ENCODE measurements around the gene S100P. TPM values are rescaled to one million over a fixed set of nuclear protein-coding genes. Genes with fewer than 3 reads are reported as not detected.
"Not testable (repeated sequence)": the region's sequence is repeated elsewhere in the genome, so short reads cannot be mapped to it uniquely, and the experiment has no call there.

Gene S100P
- total RNA-seq, 2 experiments from 2014 or later: not detected

DNA sequence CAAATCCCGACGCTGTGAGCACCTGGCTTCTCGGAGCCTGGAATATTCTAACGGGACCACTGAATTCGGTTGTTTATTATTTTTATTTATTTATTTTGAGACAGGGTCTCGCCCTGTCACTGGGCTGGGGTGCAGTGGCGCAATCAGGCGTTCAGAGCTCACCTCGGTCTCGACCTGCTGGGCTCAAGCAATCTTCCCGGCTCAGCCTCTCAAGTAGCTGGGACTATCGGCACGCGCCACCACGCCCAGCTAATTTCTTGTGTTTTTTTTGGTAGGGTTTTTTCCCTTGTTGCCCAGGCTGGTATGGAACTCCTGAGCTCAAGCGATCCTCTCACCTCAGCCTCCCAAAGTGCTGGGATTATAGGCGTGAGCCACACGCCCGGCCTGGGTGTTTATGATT is 21.5 kb upstream of the S100P start:
- ChIA-PET POLR2A (interaction anchor here (0.6 to 2.1 kb wide), 4 partner anchors 10 to 38 kb away, joined by 4 to 8 read pairs (median 6); partner anchors contain the start of gene MRFAP1L1), CTCF (ENCODE audit: unreplicated experiment) (no interaction called here)
- no peak for TF ChIP-seq EZH2phosphoT487 (IDR thresholded peaks at IDR 0.05; ENCODE audit: borderline replicate concordance, low read depth, low read length)
- TF ChIP-seq, protein P1, sequence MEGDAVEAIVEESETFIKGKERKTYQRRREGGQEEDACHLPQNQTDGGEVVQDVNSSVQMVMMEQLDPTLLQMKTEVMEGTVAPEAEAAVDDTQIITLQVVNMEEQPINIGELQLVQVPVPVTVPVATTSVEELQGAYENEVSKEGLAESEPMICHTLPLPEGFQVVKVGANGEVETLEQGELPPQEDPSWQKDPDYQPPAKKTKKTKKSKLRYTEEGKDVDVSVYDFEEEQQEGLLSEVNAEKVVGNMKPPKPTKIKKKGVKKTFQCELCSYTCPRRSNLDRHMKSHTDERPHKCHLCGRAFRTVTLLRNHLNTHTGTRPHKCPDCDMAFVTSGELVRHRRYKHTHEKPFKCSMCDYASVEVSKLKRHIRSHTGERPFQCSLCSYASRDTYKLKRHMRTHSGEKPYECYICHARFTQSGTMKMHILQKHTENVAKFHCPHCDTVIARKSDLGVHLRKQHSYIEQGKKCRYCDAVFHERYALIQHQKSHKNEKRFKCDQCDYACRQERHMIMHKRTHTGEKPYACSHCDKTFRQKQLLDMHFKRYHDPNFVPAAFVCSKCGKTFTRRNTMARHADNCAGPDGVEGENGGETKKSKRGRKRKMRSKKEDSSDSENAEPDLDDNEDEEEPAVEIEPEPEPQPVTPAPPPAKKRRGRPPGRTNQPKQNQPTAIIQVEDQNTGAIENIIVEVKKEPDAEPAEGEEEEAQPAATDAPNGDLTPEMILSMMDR (conservative IDR thresholded peaks at IDR 0.05; ENCODE audit: low read length): no peak
- H3K4me1 ChIP-seq (ENCODE audit: insufficient read depth, low read length, poor library complexity, severe bottlenecking): peaks cover 21% of the 10 kb centered on the region
- H2AFZ ChIP-seq (ENCODE audit: low read length): no peak overlapping the region
- H3K36me3 ChIP-seq (ENCODE audit: insufficient read depth, low read length): peaks cover 21% of the 10 kb centered on the region
- intact Hi-C loops (cut with micrococcal nuclease; ENCODE audit: unreplicated experiment): no loop called here
- no peaks in the 10 kb centered on the region for H3K9me3 ChIP-seq (ENCODE audit: low read length)
- no TSS peak for BruUV-seq (replicated peaks)
- no peak overlapping the region for H3K27ac ChIP-seq (ENCODE audit: low read depth, low read length, poor library complexity, severe bottlenecking)
- peaks cover 13% of the 10 kb centered on the region for H4K20me1 ChIP-seq (ENCODE audit: insufficient read depth, low read length)
- no peak for DNase-seq (ENCODE audit: low spot score)
- no peaks in the 10 kb centered on the region for H3K9me2 ChIP-seq (ENCODE audit: insufficient read depth, low read length)
- H3K4me3 ChIP-seq (ENCODE audit: low read depth, low read length, poor library complexity, severe bottlenecking): no peak overlapping the region
- H3K4me2 ChIP-seq (ENCODE audit: low read length): no peak overlapping the region
- peaks cover 25% of the 10 kb centered on the region for H3K79me2 ChIP-seq (ENCODE audit: insufficient read depth, low read depth, low read length)

DNA sequence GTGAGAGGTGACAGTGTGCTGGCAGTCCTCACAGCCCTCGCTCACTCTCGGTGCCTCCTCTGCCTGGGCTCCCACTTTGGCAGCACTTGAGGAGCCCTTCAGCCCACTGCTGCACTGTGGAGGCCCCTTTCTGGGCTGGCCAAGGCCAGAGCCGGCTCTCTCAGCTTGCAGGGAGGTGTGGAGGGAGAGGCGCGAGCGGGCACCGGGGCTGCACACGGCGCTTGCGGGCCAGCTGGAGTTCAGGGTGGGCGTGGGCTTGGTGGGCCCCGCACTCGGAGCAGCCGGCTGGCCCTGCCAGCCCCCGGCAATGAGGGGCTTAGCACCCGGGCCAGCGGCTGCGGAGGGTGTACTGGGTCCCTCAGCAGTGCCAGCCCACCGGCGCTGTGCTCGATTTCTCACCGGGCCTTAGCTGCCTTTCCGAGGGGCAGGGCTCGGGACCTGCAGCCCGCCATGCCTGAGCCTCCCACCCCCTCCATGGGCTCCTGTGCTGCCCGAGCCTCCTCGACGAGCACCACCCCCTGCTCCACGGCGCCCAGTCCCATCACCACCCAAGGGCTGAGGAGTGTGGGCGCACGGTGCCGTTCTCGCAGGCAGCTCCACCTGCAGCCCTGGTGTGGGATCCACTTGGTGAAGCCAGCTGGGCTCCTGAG is 21.0 kb upstream of the S100P start:
- H4K20me1 ChIP-seq (ENCODE audit: insufficient read depth, low read length): peaks cover 13% of the 10 kb centered on the region
- BruUV-seq (replicated peaks); H3K9me2 ChIP-seq (ENCODE audit: insufficient read depth, low read length); H2AFZ ChIP-seq (ENCODE audit: low read length); H3K4me3 ChIP-seq (ENCODE audit: low read depth, low read length, poor library complexity, severe bottlenecking); DNase-seq (ENCODE audit: low spot score); H3K4me2 ChIP-seq (ENCODE audit: low read length); H3K9me3 ChIP-seq (ENCODE audit: low read length); intact Hi-C loops (cut with micrococcal nuclease; ENCODE audit: unreplicated experiment): not testable (repeated sequence)
- peaks cover 27% of the 10 kb centered on the region for H3K36me3 ChIP-seq (ENCODE audit: insufficient read depth, low read length)
- peak overlapping the region; percentile 85 for H3K27ac ChIP-seq (ENCODE audit: low read depth, low read length, poor library complexity, severe bottlenecking)
- peaks cover 24% of the 10 kb centered on the region for H3K4me1 ChIP-seq (ENCODE audit: insufficient read depth, low read length, poor library complexity, severe bottlenecking)
- POLR2A ChIA-PET: interaction anchor here (0.6 to 2.1 kb wide), 12 partner anchors 9 to 84 kb away, joined by 3 to 12 read pairs (median 6); partner anchors contain the start of genes MRFAP1 and MRFAP1L1
- CTCF ChIA-PET (ENCODE audit: unreplicated experiment): interaction anchor here (0.5 to 1.2 kb wide), 3 partner anchors 34 to 1486 kb away, joined by 3 to 5 read pairs (median 3); no protein-coding TSS in a partner anchor
- peaks cover 25% of the 10 kb centered on the region for H3K79me2 ChIP-seq (ENCODE audit: insufficient read depth, low read depth, low read length)

DNA sequence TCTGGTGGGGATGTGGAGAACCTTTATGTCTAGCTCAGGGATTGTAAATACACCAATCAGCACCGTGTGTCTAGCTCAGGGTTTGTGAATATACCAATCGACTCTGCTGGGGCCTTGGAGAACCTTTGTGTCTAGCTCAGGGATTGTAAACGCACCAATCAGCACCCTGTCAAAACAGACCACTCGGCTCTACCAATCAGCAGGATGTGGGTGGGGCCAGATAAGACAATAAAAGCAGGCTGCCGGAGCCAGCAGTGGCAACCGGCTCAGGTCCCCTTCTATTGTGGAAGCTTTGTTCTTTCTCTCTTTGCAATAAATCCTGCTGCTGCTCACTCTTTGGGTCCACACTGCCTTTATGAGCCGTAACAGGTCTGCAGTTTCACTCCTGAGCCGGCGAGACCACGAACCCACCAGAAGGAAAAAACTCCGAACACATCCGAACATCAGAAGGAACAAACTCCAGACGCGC is 20.5 kb upstream of the S100P start:
- Histone ChIP-seq H3K27ac (ENCODE audit: low read depth, low read length, poor library complexity, severe bottlenecking) (peak overlapping the region; percentile 85), H3K79me2 (ENCODE audit: insufficient read depth, low read depth, low read length) (peaks cover 25% of the 10 kb centered on the region), H2AFZ (ENCODE audit: low read length) (peak overlapping the region; percentile 88; the same call in 1 of the 2 replicates), H3K4me1 (ENCODE audit: insufficient read depth, low read length, poor library complexity, severe bottlenecking) (peaks cover 24% of the 10 kb centered on the region), H3K4me2 (ENCODE audit: low read length) (peak overlapping the region; percentile 77), H3K4me3 (ENCODE audit: low read depth, low read length, poor library complexity, severe bottlenecking) (peak overlapping the region; percentile 78), H3K36me3 (ENCODE audit: insufficient read depth, low read length) (peaks cover 29% of the 10 kb centered on the region), H4K20me1 (ENCODE audit: insufficient read depth, low read length) (peaks cover 13% of the 10 kb centered on the region)
- ChIA-PET CTCF (ENCODE audit: unreplicated experiment) (interaction anchor here (0.5 to 1.2 kb wide), 4 partner anchors 35 to 1486 kb away, joined by 3 to 5 read pairs (median 3); no protein-coding TSS in a partner anchor), POLR2A (interaction anchor here (0.6 to 2.1 kb wide), 18 partner anchors 10 to 1762 kb away, joined by 3 to 12 read pairs (median 4); partner anchors contain the start of genes MRFAP1 and MRFAP1L1)
- TSS peak; percentile 92 for BruUV-seq (replicated peaks)
- H3K9me3 ChIP-seq (ENCODE audit: low read length); H3K9me2 ChIP-seq (ENCODE audit: insufficient read depth, low read length); intact Hi-C loops (cut with micrococcal nuclease; ENCODE audit: unreplicated experiment): not testable (repeated sequence)
- DNase-seq (ENCODE audit: low spot score): peak; percentile 34

All from OCI-LY7 (cell line).